ENCODE data around the gene WTIP.

GRCh38 chr19:34497112-34497805 lies 15.7 kb downstream of the WTIP start:
- no peak for TF ChIP-seq CTCF (conservative IDR thresholded peaks at IDR 0.05; ENCODE audit: low read depth, low read length)
- no peak for TF ChIP-seq RAD21 (IDR thresholded peaks at IDR 0.05; ENCODE audit: low read length)
